Colonic mucosa (tissue), 4 donors: ENCODE results near the gene RAP2A. TPM values are rescaled to one million over a fixed set of nuclear protein-coding genes. Genes with fewer than 3 reads are reported as not detected.

Source experiments
- DNase-seq: peaks from one replicate; pipeline ENCODE4 v3.0.0-alpha.2; 2020
- H3K27ac ChIP-seq: fragments of 200-600 bp; one replicate; pipeline ENCODE4 v1.8.0; 2021
- H3K27me3 ChIP-seq: fragments of 200-600 bp; one replicate; pipeline ENCODE4 v1.8.0; 2021
- H3K36me3 ChIP-seq: fragments of 200-600 bp; one replicate; pipeline ENCODE4 v1.8.0; 2021
- H3K4me1 ChIP-seq: fragments of 200-600 bp; one replicate; pipeline ENCODE4 v1.8.0; 2021; ENCODE audit warnings: mild to moderate bottlenecking
- H3K4me3 ChIP-seq: fragments of 200-600 bp; one replicate; pipeline ENCODE4 v1.8.0; 2021
- H3K9ac ChIP-seq, 2 donors: one replicate each; pipeline ENCODE4 v1.7.0; 2013; ENCODE audit warnings: control low read depth in 2 of 2, low read depth in 2 of 2, low read length in 2 of 2
- H3K9me3 ChIP-seq: fragments of 200-600 bp; one replicate; pipeline ENCODE4 v1.8.0; 2021
- CTCF ChIP-seq: fragments of 200-600 bp; IDR thresholded peaks from one replicate; pipeline ENCODE4 v1.8.0; 2022; ENCODE audit warnings: antibody characterized with exemption, mild to moderate bottlenecking
- intact Hi-C: fragments of 100-400 bp; cut with DNase I; formaldehyde crosslinking; loops from one replicate; pipeline ENCODE4 v1.14.1; 2022
- total RNA-seq, 2 donors: library from RNA; stranded (reverse); fragmentation: NEBNext Ultra II Directional in 1 of 2; extraction: Animal tissue kit (Norgen Biotek cat#: 25700) in 1 of 2; gene quantifications; one replicate each; pipeline ENCODE4 v1.2.1, GENCODE V29; 2021
- donor health status: healthy.
- donor health status: DM: no; HTN: no; CAD: no.
- donor health status: DM: no; HTN: no; CAD: no.

Gene RAP2A
- total RNA-seq, 2 donors from 2014 or later, result 35.9 to 38.2 TPM

- Histone ChIP-seq H3K9ac (no peak overlapping the region), H3K4me1 (no peaks in the 10 kb centered on the region), H3K4me3 (no peak overlapping the region), H3K27me3 (no peaks in the 10 kb centered on the region), H3K27ac (no peak overlapping the region), H3K9me3 (no peaks in the 10 kb centered on the region), H3K36me3 (no peaks in the 10 kb centered on the region)
- no peak for TF ChIP-seq CTCF
- DNase-seq, result no peak
- intact Hi-C loops, result no loop called here
Observed at GRCh38 chr13:97464561-97464960, 30.6 kb downstream of the RAP2A start.

- H3K4me1 ChIP-seq, result no peaks in the 10 kb centered on the region
- H3K4me3 ChIP-seq, result no peak overlapping the region
- H3K27ac ChIP-seq, result no peak overlapping the region
- peak overlapping the region in 1 of 2 donors; percentile 4 for H3K9ac ChIP-seq
- H3K9me3 ChIP-seq, result no peaks in the 10 kb centered on the region
- no peaks in the 10 kb centered on the region for H3K36me3 ChIP-seq
- intact Hi-C loops, result no loop called here
- no peak for TF ChIP-seq CTCF
- no peaks in the 10 kb centered on the region for H3K27me3 ChIP-seq
- DNase-seq, result no peak
Observed at GRCh38 chr13:97466722-97467121, 32.8 kb downstream of the RAP2A start.

DNA sequence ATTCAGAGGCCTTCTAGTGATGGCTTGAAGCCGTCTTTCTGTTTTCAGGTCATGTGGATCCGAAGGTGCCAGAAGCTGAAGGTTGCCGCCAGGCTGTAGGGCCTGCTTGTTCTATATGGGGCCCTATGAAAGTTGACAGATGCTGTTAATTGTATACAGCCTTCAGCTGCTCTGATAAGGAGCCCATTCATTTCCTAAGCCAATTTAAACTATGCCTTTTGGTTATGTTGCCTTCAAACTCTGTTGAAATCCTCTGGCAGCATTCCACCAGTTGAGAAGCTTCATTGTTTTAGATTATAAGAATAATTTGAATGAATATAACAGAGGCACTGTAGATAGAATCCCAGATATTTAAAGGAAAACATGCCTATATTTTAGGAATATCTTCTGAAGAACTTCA lies 34.4 kb downstream of the RAP2A start:
- Histone ChIP-seq H3K27ac (no peak overlapping the region), H3K36me3 (no peaks in the 10 kb centered on the region), H3K4me1 (no peaks in the 10 kb centered on the region), H3K9ac (no peak overlapping the region), H3K4me3 (no peak overlapping the region), H3K9me3 (no peaks in the 10 kb centered on the region), H3K27me3 (no peaks in the 10 kb centered on the region)
- intact Hi-C loops, result no loop called here
- DNase-seq, result no peak
- no peak for TF ChIP-seq CTCF

DNA sequence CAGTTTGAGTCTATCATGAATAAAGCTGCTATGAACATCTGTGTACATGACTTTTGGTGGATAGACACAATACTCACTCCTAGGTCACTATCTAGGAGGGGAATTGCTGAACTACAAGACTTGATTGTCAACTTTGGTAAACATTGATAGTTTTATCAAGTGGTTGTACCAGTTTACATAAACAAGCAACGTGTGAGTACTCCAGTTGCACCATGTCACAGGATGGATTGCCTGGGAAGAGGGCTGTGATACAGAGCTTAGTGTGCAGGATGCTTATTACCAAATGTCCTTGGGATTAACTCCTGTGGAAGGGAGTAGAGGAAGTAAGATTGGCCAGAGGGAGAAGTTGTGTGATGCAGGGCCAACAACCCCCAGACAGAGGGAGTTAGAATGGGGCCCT lies 37.7 kb downstream of the RAP2A start:
- Histone ChIP-seq H3K27ac (no peak overlapping the region), H3K9me3 (no peaks in the 10 kb centered on the region), H3K27me3 (no peaks in the 10 kb centered on the region), H3K4me1 (no peaks in the 10 kb centered on the region), H3K36me3 (no peaks in the 10 kb centered on the region), H3K9ac (no peak overlapping the region), H3K4me3 (no peak overlapping the region)
- intact Hi-C loops, result no loop called here
- DNase-seq, result no peak
- TF ChIP-seq CTCF, result no peak

- Histone ChIP-seq H3K36me3 (no peaks in the 10 kb centered on the region), H3K4me3 (no peak overlapping the region), H3K9ac (no peak overlapping the region), H3K27me3 (no peaks in the 10 kb centered on the region), H3K4me1 (no peaks in the 10 kb centered on the region), H3K9me3 (no peaks in the 10 kb centered on the region), H3K27ac (no peak overlapping the region)
- intact Hi-C loops, result no loop called here
- no peak for DNase-seq
- no peak for TF ChIP-seq CTCF
Observed at GRCh38 chr13:97474349-97474980, 40.5 kb downstream of the RAP2A start.
